Large intestine (tissue), 3 donors: ENCODE data around the gene STYXL1. TPM values are rescaled to one million over a fixed set of nuclear protein-coding genes. Genes with fewer than 3 reads are reported as not detected.
A peak's percentile ranks its signal among the peaks of the same experiment; 100 is the strongest.

Experiments
- DNase-seq, 2 donors: peaks; one replicate each; pipeline versions ENCODE4 v3.0.0 to v3.0.0-alpha.2; 2013
- H3K27ac ChIP-seq: one replicate; pipeline ENCODE4 v1.5.1; 2013; ENCODE audit warnings: low read length
- H3K27me3 ChIP-seq: 2 replicates; pipeline ENCODE4 v1.6.1; 2013; ENCODE audit warnings: low read length; ENCODE audit not compliant: control insufficient read depth, insufficient read depth
- H3K36me3 ChIP-seq: 2 replicates; pipeline ENCODE4 v1.6.1; 2013; ENCODE audit warnings: low read length; ENCODE audit not compliant: control insufficient read depth, insufficient read depth
- H3K4me1 ChIP-seq: one replicate; pipeline ENCODE4 v1.6.1; 2013; ENCODE audit warnings: low read length; ENCODE audit not compliant: control insufficient read depth, insufficient read depth
- H3K4me3 ChIP-seq: one replicate; pipeline ENCODE4 v1.5.1; 2013; ENCODE audit warnings: low read length
- H3K9me3 ChIP-seq: one replicate; pipeline ENCODE4 v1.6.1; 2013; ENCODE audit warnings: mild to moderate bottlenecking, low read depth, low read length, moderate library complexity; ENCODE audit not compliant: control insufficient read depth
- WGBS: methylation state at CpG from one replicate; pipeline ENCODE4 v1.1.5; 2013; ENCODE audit warnings: low lambda C conversion rate; ENCODE audit not compliant: insufficient coverage; 5-methylcytosine and 5-hydroxymethylcytosine counted together
- polyA plus RNA-seq: library from polyadenylated mRNA; unstranded; fragments of 120-200 nt; gene quantifications from one replicate; pipeline ENCODE4 v1.2.1, GENCODE V29; 2013

The STYXL1 gene
- polyA plus RNA-seq, 1 donor: 55.1 TPM

DNA sequence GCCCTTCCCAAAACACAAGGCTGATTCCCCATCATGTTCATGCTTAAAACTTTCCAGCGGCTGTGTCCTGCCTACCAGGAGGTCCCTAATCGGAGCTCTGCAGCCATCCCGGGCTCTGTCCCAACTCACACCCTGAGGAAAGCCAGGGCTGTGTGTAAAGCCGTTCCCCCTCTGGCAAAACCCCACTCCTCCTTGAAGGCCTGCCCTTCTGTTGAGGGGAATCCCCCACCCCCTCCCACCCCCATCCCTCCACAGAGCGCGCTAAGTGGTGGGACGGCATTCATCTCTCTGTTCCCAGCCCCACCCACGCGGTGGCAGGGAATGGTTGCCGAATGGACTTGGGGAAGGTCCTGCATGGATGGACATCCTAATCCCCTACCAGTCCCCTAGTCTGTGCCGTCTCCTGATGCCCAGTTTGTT lies 52.7 kb downstream of the STYXL1 start:
- DNase-seq: no peak
- no CpG with 5 or more reads among the region's 11 CpGs for WGBS
- Histone ChIP-seq H3K27me3 (no peaks in the 10 kb centered on the region), H3K4me3 (peak overlapping the region; percentile 96), H3K27ac (peak overlapping the region; percentile 42), H3K9me3 (no peaks in the 10 kb centered on the region), H3K36me3 (peaks cover 25% of the 10 kb centered on the region), H3K4me1 (peaks cover 16% of the 10 kb centered on the region)

DNA sequence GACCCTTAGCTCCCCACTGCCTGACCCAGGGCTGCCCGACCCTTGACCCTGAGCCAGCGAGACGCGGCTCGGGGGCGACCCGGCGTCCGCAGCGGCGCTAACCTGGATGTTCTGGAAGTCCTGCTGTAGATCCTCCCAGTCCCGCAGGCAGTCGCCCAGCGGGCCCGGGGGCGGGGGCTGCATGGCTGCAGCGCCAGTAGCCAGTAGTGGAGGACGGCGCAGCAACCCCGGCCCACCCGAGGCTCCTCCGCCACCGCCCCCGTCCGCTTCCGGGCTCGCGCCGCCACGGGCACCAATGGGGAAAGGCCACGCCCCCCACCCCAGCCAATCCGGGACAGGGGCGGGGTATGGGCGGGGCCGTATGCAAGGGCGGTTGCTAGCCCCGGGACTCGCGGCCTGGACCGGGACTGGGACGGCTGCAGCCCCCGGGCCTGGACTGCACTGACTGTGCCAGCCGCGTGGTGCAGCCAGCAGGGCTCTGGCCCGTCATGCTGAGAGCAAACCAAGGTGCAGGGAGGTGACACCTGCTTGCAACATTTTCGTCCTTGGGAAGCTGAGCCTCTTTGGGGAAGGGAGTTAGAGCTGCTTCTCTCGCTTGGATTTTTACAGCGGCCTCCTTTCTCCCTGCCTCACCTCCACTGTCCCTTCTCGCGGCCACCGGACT lies 53.3 kb downstream of the STYXL1 start, which contains the start of gene TMEM120A:
TSS of gene TMEM120A (minus strand) at position 208 of the 664 bp plus-strand sequence. CDS start at position 183, 25 bp downstream.
- no peaks in the 10 kb centered on the region for H3K9me3 ChIP-seq
- WGBS: no CpG with 5 or more reads among the region's 51 CpGs
- H3K27ac ChIP-seq: peak within 1 kb of the TSS; percentile 74
- no peaks in the 10 kb centered on the region for H3K27me3 ChIP-seq
- H3K4me3 ChIP-seq: peak within 1 kb of the TSS; percentile 96
- DNase-seq: peak; percentile 89 to 91
- peaks cover 23% of the 10 kb centered on the region for H3K36me3 ChIP-seq
- H3K4me1 ChIP-seq: peaks cover 16% of the 10 kb centered on the region

DNA sequence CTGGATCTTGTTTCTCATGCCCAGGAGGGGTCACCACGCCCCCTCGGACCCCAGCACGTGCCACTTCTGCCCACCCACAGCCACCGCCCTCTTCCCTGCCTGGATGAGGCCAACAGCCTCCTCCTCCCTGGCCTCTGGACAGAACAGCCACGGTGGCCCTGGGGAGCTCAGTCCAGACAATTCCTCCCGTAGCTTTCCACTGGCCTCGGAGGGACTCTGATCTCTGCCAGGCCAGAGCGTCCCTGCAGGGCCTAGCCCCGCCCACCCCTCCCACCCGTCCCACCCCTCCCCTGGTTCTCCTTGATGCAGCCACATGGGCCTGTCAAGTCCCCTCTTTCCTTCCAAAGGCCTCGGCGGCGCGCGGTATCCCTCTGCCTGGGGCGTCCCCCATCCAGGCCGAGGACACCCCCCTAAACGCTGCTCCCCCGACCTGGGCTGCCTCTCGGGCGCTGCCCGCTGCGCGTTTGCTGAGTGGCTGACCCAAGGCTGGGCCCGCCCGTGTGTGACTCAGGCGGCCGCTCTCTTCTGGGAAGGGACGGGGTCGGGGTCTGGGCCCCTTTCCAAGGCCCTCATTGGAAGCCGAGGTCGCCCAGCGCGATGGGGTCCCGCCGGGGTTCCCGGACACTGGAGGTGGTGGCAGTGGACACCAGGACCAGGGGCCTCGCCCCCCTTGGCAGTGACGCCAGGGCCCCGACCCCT lies 54.0 kb downstream of the STYXL1 start:
- peak; percentile 63 to 72 for DNase-seq
- Histone ChIP-seq H3K9me3 (no peaks in the 10 kb centered on the region), H3K27ac (peak overlapping the region; percentile 74), H3K27me3 (no peaks in the 10 kb centered on the region), H3K4me1 (peaks cover 16% of the 10 kb centered on the region), H3K4me3 (peak overlapping the region; percentile 96), H3K36me3 (peaks cover 21% of the 10 kb centered on the region)
- no CpG with 5 or more reads among the region's 40 CpGs for WGBS

DNA sequence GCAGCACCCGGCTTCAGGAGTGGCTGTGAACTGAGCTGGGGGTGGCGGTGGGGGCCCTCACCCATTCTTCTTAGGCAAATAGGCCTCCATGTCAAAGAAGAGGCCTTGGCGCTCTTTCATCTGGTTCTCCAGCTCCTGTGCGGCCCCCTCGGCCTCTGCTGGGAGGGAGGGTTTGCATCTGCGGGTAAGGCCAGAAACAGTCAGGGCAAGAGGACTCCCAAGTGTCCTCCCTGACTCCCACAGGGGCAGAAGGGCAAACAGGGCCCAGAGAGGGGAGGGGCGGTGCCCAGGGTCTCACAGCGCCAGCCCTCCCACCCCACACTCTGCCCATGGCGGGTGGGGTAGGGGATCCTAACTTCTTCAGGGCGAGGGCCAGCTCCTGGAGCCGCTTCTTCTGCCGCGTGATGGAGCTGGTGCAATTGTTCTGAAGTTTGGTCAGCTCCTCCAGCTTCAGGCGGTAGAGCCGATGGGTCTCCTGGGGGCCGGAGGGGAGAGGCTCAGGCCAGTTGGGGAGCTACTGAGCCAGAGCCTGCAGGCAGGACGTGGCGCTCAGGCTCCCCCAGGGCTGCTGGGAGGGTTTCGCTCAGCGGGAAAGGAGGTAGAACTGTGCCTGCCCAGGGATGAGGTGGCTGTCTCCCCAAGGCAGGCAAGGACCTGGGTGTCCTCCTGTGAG lies 55.6 kb downstream of the STYXL1 start:
- H3K4me1 ChIP-seq: peaks cover 16% of the 10 kb centered on the region
- no peak overlapping the region for H3K4me3 ChIP-seq
- H3K36me3 ChIP-seq: peaks cover 28% of the 10 kb centered on the region
- no peak for DNase-seq
- no peaks in the 10 kb centered on the region for H3K9me3 ChIP-seq
- WGBS: no CpG with 5 or more reads among the region's 20 CpGs
- H3K27ac ChIP-seq: no peak overlapping the region
- H3K27me3 ChIP-seq: no peaks in the 10 kb centered on the region

DNA sequence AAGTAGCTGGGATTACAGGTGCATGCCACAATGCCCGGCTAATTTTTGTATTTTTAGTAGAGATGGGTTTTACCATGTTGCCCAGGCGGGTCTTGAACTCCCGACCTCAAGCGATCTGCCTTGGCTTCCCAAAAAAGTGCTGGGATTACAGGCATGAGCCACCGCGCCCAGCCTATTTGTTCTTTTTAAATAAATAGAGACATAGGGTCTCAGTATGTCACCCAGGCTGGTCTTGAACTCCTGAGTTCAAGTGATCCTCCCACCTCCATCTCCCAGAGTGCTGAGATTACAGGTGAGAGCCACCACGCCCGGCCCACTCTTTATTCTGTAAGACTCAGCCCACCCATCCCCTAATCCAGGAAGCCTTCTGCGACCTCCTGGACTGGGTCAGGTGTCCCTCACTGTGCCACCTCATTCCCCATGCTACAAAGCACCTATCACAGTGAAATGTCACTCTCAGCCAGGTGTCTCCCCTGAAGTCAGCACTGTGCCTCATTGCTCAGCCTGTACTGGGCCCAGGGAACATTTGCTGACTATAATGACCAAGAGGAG lies 56.2 kb downstream of the STYXL1 start:
- Histone ChIP-seq H3K27me3 (no peaks in the 10 kb centered on the region), H3K27ac (no peak overlapping the region), H3K4me1 (peaks cover 16% of the 10 kb centered on the region), H3K4me3 (no peak overlapping the region), H3K9me3 (no peaks in the 10 kb centered on the region), H3K36me3 (peaks cover 32% of the 10 kb centered on the region)
- no CpG with 5 or more reads among the region's 9 CpGs for WGBS
- no peak for DNase-seq

DNA sequence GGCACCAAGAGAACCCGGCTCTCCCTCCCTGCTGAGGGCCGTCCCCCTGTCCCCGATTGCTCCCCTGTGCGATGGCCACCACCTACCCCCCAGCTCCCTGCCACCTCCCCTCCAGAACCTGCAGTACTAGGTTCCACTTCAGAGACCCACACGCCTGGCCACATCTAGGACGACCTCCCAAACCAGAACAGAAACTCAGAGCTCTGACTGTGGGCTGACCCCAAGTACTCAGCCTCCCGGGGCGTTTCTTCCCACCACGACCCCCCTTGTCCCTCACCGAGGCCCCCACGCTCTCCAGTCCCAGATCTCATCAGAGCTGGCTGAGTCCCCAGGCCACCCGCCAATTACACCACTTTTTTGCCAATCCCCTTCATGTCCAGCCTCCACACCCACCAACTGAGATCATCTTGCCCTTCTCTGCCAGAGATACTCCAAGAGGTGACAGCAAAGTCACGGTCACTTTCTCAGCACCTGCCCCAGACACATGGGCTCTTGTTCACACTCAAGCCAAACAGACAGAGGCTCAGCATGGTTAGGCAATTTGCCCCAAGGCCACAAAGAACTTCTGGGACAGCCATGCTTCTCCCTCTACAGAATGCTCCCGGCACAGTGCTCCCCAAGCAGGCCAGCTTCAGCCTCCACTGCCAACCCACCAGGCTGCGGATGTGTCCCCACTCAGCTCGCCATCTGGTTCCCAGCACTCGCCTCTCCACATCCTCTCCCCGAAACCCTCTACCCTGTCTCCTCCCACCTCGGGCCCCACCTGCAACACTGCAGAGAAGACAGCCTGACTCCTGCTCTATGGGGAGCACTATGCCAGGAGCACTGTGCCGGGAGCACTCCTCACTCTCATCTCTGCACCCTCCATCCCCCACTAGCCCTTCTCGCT lies 58.1 kb downstream of the STYXL1 start:
- no peak for DNase-seq
- peaks cover 37% of the 10 kb centered on the region for H3K36me3 ChIP-seq
- H3K27ac ChIP-seq: no peak overlapping the region
- no peak overlapping the region for H3K4me3 ChIP-seq
- H3K27me3 ChIP-seq: no peaks in the 10 kb centered on the region
- no peaks in the 10 kb centered on the region for H3K9me3 ChIP-seq
- no CpG with 5 or more reads among the region's 21 CpGs for WGBS
- H3K4me1 ChIP-seq: peaks cover 13% of the 10 kb centered on the region

DNA sequence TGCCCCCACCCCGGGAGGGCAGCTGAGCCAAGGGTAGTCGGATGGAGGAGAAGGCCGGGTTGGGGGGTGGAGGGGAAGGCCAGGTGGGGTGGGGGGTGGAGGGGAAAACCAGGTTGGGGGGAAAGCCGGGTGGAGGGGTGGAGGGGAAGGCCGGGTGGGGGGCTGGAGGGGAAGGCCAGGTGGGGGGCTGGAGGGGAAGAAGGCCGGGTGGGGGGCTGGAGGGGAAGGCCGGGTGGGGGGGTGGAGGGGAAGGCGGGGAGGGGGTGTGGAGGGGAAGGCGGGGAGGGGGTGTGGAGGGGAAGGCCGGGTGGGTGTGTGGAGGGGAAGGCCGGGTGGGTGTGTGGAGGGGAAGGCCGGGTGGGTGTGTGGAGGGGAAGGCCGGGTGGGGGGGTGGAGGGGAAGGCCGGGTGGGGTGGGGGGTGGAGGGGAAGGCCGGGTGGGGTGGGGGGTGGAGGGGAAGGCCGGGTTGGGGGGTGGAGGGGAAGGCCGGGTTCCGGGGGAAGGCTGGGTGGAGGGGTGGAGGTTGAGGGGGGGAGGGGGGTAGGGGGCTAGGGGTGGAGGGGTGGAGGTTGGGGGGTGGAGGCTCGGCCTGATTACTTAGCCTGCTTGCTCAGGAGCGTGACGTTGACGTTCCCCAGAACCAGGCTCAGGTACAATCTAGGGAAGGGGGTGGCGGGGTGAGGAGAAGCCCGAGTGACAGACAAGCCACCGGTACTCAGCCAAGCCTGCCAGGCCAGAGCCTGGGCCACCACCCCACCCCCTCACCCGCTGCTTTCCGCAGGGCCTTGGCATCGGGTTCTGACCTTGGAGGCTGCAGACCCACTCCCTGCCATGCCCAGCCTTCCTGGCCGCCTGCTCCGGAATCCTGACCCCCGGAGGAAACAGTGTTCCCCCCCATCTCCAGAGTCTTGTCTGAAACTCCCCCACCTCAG lies 59.0 kb downstream of the STYXL1 start:
- no CpG with 5 or more reads among the region's 31 CpGs for WGBS
- H3K4me1 ChIP-seq: peaks cover 11% of the 10 kb centered on the region
- H3K27ac ChIP-seq: no peak overlapping the region
- H3K4me3 ChIP-seq: no peak overlapping the region
- no peaks in the 10 kb centered on the region for H3K9me3 ChIP-seq
- H3K27me3 ChIP-seq: no peaks in the 10 kb centered on the region
- no peak for DNase-seq
- H3K36me3 ChIP-seq: peaks cover 47% of the 10 kb centered on the region

DNA sequence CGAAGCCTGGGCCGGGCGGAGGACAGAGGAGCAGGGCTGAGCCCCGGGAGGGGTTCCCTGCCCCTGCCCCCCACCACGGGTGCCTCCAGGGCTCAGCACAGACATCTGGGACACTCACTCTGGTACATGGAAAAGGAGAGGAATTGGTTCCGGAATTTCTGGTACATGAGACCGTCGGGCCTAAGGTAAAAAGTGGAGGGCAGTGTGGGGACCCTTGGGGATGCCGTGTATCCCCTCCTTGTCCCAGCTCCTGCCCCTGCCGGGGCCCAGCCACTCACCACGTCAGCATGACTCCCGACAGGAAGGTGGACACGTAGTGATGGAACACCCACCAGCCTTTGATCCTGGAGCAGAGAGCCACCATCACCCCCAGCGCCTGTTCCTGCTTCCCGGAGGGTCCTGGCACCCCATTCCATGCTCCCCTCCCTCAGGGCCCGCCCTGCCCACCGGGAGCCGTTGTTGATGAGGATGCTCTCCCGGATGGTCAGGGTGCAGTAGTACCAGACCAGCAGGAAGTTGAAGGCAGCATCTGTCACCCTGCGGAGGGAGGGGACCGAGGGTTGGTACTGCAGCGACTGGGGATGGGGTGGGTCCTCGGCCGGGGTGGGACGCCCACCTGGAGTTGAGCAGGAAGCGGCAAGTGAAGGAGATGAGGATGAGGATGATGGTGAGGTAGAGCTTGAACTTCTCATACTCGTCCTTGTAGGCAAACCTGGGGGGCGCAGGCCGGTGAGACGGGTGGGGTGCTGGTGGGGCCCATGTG lies 59.8 kb downstream of the STYXL1 start:
- peaks cover 53% of the 10 kb centered on the region for H3K36me3 ChIP-seq
- H3K4me1 ChIP-seq: peaks cover 4% of the 10 kb centered on the region
- H3K27ac ChIP-seq: no peak overlapping the region

More for the DNA sequence above, 59.8 kb downstream of the STYXL1 start:
- DNase-seq: no peak
- Histone ChIP-seq H3K9me3 (no peaks in the 10 kb centered on the region), H3K27me3 (no peaks in the 10 kb centered on the region), H3K4me3 (no peak overlapping the region)
- no CpG with 5 or more reads among the region's 30 CpGs for WGBS
